ENCODE measurements around the gene PSMD1. TPM values are rescaled to one million over a fixed set of nuclear protein-coding genes. Genes with fewer than 3 reads are reported as not detected.

The PSMD1 gene
- total RNA-seq, 2 experiments from 2014 or later = 27.9 to 31.3 TPM

- Histone ChIP-seq H3K9me3 (ENCODE audit: control insufficient read depth in 1 of 2, insufficient read depth in 1 of 2, low read length in 2 of 2) (no peaks in the 10 kb centered on the region), H3K4me3 (ENCODE audit: low read length) (no peak overlapping the region), H3K27me3 (ENCODE audit: control insufficient read depth in 1 of 2, insufficient read depth in 2 of 2, low read length in 2 of 2) (no peaks in the 10 kb centered on the region), H3K36me3 (ENCODE audit: insufficient read depth, low read length) (peaks cover 75% of the 10 kb centered on the region), H3K4me1 (ENCODE audit: insufficient read depth, low read length) (no peaks in the 10 kb centered on the region), H3K27ac (ENCODE audit: low read depth in 1 of 2, low read length in 2 of 2) (no peak overlapping the region)
- ATAC-seq (ENCODE audit: poor library complexity) (no peak), DNase-seq (no peak)
- intact Hi-C loops (cut with DNase I, micrococcal nuclease) = no loop called here
- ChIA-PET CTCF (interaction anchor here (1.0 to 1.1 kb wide), 2 partner anchors 13 to 17 kb away, joined by 3 to 5 read pairs; partner anchors contain the start of gene PSMD1), POLR2A (interaction anchor here (1.1 kb wide), 1 partner anchor 13 kb away, joined by 4 read pairs; the partner anchor contains the start of gene PSMD1)
- Mint-ChIP-seq H3K4me1 (ENCODE audit: low read depth) (no peaks in the 10 kb centered on the region), H3K27me3 (no peaks in the 10 kb centered on the region), H3K36me3 (ENCODE audit: low read depth) (peaks cover 80% of the 10 kb centered on the region), H3K4me3 (no peak overlapping the region), H3K9me3 (no peaks in the 10 kb centered on the region), H3K27ac (no peak overlapping the region)
- no peak for TF ChIP-seq CTCF (IDR thresholded peaks at IDR 0.05)
Measured at GRCh38 chr2:231069379-231070054, 12.8 kb downstream of the PSMD1 start.

GRCh38 chr2:231084565-231084964, 27.9 kb downstream of the PSMD1 start:
- H3K4me1 Mint-ChIP-seq (ENCODE audit: low read depth) = no peaks in the 10 kb centered on the region
- no peak overlapping the region for H3K27ac ChIP-seq (ENCODE audit: low read depth in 1 of 2, low read length in 2 of 2)
- POLR2A ChIA-PET = no interaction called here
- H3K27me3 Mint-ChIP-seq = no peaks in the 10 kb centered on the region
- no peak overlapping the region for H3K27ac Mint-ChIP-seq
- CTCF ChIA-PET = no interaction called here
- H3K9me3 Mint-ChIP-seq = no peaks in the 10 kb centered on the region
- H3K27me3 ChIP-seq (ENCODE audit: control insufficient read depth in 1 of 2, insufficient read depth in 2 of 2, low read length in 2 of 2) = no peaks in the 10 kb centered on the region
- H3K4me1 ChIP-seq (ENCODE audit: insufficient read depth, low read length) = no peaks in the 10 kb centered on the region
- no peak overlapping the region for H3K4me3 Mint-ChIP-seq
- peaks cover 94% of the 10 kb centered on the region for H3K36me3 ChIP-seq (ENCODE audit: insufficient read depth, low read length)
- ATAC-seq (ENCODE audit: poor library complexity) (no peak), DNase-seq (no peak)
- no peak for TF ChIP-seq CTCF (IDR thresholded peaks at IDR 0.05)
- peaks cover 97% of the 10 kb centered on the region for H3K36me3 Mint-ChIP-seq (ENCODE audit: low read depth)
- intact Hi-C loops (cut with DNase I, micrococcal nuclease) = no loop called here
- no peaks in the 10 kb centered on the region for H3K9me3 ChIP-seq (ENCODE audit: control insufficient read depth in 1 of 2, insufficient read depth in 1 of 2, low read length in 2 of 2)
- H3K4me3 ChIP-seq (ENCODE audit: low read length) = no peak overlapping the region

- CTCF ChIA-PET = no interaction called here
- Histone ChIP-seq H3K4me3 (ENCODE audit: low read length) (no peak overlapping the region), H3K9me3 (ENCODE audit: control insufficient read depth in 1 of 2, insufficient read depth in 1 of 2, low read length in 2 of 2) (no peaks in the 10 kb centered on the region), H3K4me1 (ENCODE audit: insufficient read depth, low read length) (no peaks in the 10 kb centered on the region), H3K36me3 (ENCODE audit: insufficient read depth, low read length) (peaks cover 68% of the 10 kb centered on the region), H3K27ac (ENCODE audit: low read depth in 1 of 2, low read length in 2 of 2) (no peak overlapping the region), H3K27me3 (ENCODE audit: control insufficient read depth in 1 of 2, insufficient read depth in 2 of 2, low read length in 2 of 2) (no peaks in the 10 kb centered on the region)
- Mint-ChIP-seq H3K27ac (no peak overlapping the region), H3K4me3 (no peak overlapping the region), H3K27me3 (no peaks in the 10 kb centered on the region), H3K4me1 (ENCODE audit: low read depth) (no peaks in the 10 kb centered on the region), H3K36me3 (ENCODE audit: low read depth) (peaks cover 97% of the 10 kb centered on the region), H3K9me3 (no peaks in the 10 kb centered on the region)
- TF ChIP-seq CTCF (IDR thresholded peaks at IDR 0.05) = no peak
- intact Hi-C loops (cut with DNase I, micrococcal nuclease) = no loop called here
- POLR2A ChIA-PET = interaction anchor here (1.0 kb wide), 1 partner anchor 15 kb away, joined by 3 read pairs; no protein-coding TSS in a partner anchor
- DNase-seq (no peak), ATAC-seq (ENCODE audit: poor library complexity) (no peak)
Measured at GRCh38 chr2:231088754-231089153, 32.1 kb downstream of the PSMD1 start.

Data from CD4-positive, alpha-beta T cell (primary cell).